Body of pancreas (tissue), 4 donors: Measurements from ENCODE around the gene PVALB. TPM values are rescaled to one million over a fixed set of nuclear protein-coding genes. Genes with fewer than 3 reads are reported as not detected.

ENCODE experiments used
- ATAC-seq: fragments of 150-250 bp; one replicate; pipeline ENCODE4 v1.9.1; 2016
- DNase-seq, 4 donors: peaks; one replicate each; pipeline ENCODE4 v3.0.0-alpha.2; 2019
- H3K27ac ChIP-seq, 4 donors: fragments of 200-600 bp; sonication (generic); 1 replicate in 3 of 4; 2 replicates in 1 of 4; pipeline versions ENCODE4 v1.5.1 to v1.6.1; 2016 to 2019; ENCODE audit warnings: mild to moderate bottlenecking in 1 of 4, mixed read lengths in 1 of 4, moderate library complexity in 1 of 4
- H3K27me3 ChIP-seq, 2 donors: fragments of 200-600 bp; sonication (generic); one replicate each; pipeline ENCODE4 v1.6.0; 2016; ENCODE audit warnings: mild to moderate bottlenecking in 1 of 2
- H3K36me3 ChIP-seq, 2 donors: fragments of 200-600 bp; sonication (generic); replicated peaks in 1 of 2; 2 replicates each; pipeline ENCODE4 v1.5.1; 2016; ENCODE audit warnings: low read depth in 2 of 2; ENCODE audit not compliant: insufficient read depth in 1 of 2
- H3K4me1 ChIP-seq: fragments of 200-600 bp; sonication (generic); one replicate; pipeline ENCODE4 v1.6.0; 2016
- H3K4me3 ChIP-seq, 2 donors: fragments of 200-600 bp; sonication (generic); 1 replicate in 1 of 2; 2 replicates in 1 of 2; pipeline ENCODE4 v1.5.1; 2016 to 2019
- H3K9me3 ChIP-seq, 3 donors: fragments of 200-600 bp; sonication (generic); 1 replicate in 2 of 3; 2 replicates in 1 of 3; pipeline ENCODE4 v1.5.1; 2016
- CTCF ChIP-seq, 7 experiments: fragments of 450-650 bp in 4 of 7; fragments of 200-600 bp in 3 of 7; sonication (generic) in 3 of 7; IDR thresholded peaks; one replicate each; pipeline ENCODE4 v1.5.1; 2016 to 2019; ENCODE audit warnings: antibody characterized with exemption in 7 of 7
- POLR2A ChIP-seq, 3 donors: fragments of 450-650 bp; IDR thresholded peaks; one replicate each; pipeline ENCODE4 v1.6.1; 2016; ENCODE audit warnings: antibody characterized with exemption in 3 of 3, mild to moderate bottlenecking in 2 of 3
- WGBS, 2 donors: methylation state at CpG; one replicate each; pipeline ENCODE4 v1.1.5; 2017; 5-methylcytosine and 5-hydroxymethylcytosine counted together
- intact Hi-C: fragments of 100-400 bp; cut with DNase I; formaldehyde crosslinking; loops from one replicate; pipeline ENCODE4 v1.15.1; 2023
- total RNA-seq, 2 donors: library from RNA; depleted of rRNA; stranded (reverse); fragments of >200 nt; gene quantifications; one replicate each; pipeline ENCODE4 v1.1.0, GENCODE V29; 2016

PVALB gene
- total RNA-seq, 2 donors from 2014 or later: not detected

- Histone ChIP-seq H3K9me3 (no peaks in the 10 kb centered on the region), H3K27me3 (no peaks in the 10 kb centered on the region), H3K4me1 (no peaks in the 10 kb centered on the region), H3K36me3 (no peaks in the 10 kb centered on the region), H3K4me3 (no peak overlapping the region), H3K27ac (no peak overlapping the region)
- DNase-seq (no peak), ATAC-seq (no peak)
- TF ChIP-seq CTCF (IDR thresholded peaks at IDR 0.05) (no peak), POLR2A (IDR thresholded peaks at IDR 0.05) (no peak)
- intact Hi-C loops: no loop called here
- 62 to 70% methylated on average over 13 to 14 of the region's 14 CpGs for WGBS, 2 donors
These were observed 33.2 kb upstream of the PVALB start for GRCh38 chr22:36850056-36850455.

- Histone ChIP-seq H3K4me3 (no peak overlapping the region), H3K36me3 (no peaks in the 10 kb centered on the region), H3K27ac (no peak overlapping the region), H3K4me1 (no peaks in the 10 kb centered on the region), H3K9me3 (no peaks in the 10 kb centered on the region), H3K27me3 (no peaks in the 10 kb centered on the region)
- ATAC-seq: no peak
- no peak for TF ChIP-seq CTCF (IDR thresholded peaks at IDR 0.05)
- TF ChIP-seq POLR2A (IDR thresholded peaks at IDR 0.05): no peak
- 36 to 41% methylated on average over 6 of the region's 6 CpGs for WGBS, 2 donors
- no peak for DNase-seq
- intact Hi-C loops: no loop called here
These were observed 30.1 kb upstream of the PVALB start for GRCh38 chr22:36846949-36847348.

GRCh38 chr22:36846271-36846670 is 29.4 kb upstream of the PVALB start:
- WGBS, 2 donors: 64 to 65% methylated on average over 5 of the region's 5 CpGs
- H3K27me3 ChIP-seq: no peaks in the 10 kb centered on the region

GRCh38 chr22:36840106-36840505 is 23.3 kb upstream of the PVALB start:
- Histone ChIP-seq H3K4me3 (no peak overlapping the region), H3K9me3 (no peaks in the 10 kb centered on the region), H3K27me3 (no peaks in the 10 kb centered on the region), H3K27ac (no peak overlapping the region), H3K36me3 (no peaks in the 10 kb centered on the region), H3K4me1 (no peaks in the 10 kb centered on the region)
- DNase-seq (no peak), ATAC-seq (no peak)
- intact Hi-C loops: no loop called here
- WGBS, 2 donors: 70 to 74% methylated on average over 8 of the region's 8 CpGs
- TF ChIP-seq POLR2A (IDR thresholded peaks at IDR 0.05) (no peak), CTCF (IDR thresholded peaks at IDR 0.05) (no peak)

More at GRCh38 chr22:36846271-36846670, 29.4 kb upstream of the PVALB start:
- Histone ChIP-seq H3K27ac (no peak overlapping the region), H3K4me1 (no peaks in the 10 kb centered on the region), H3K9me3 (no peaks in the 10 kb centered on the region), H3K36me3 (no peaks in the 10 kb centered on the region), H3K4me3 (no peak overlapping the region)
- DNase-seq (no peak), ATAC-seq (no peak)
- intact Hi-C loops: no loop called here
- TF ChIP-seq POLR2A (IDR thresholded peaks at IDR 0.05) (no peak), CTCF (IDR thresholded peaks at IDR 0.05) (no peak)

GRCh38 chr22:36839356-36840073 is 22.7 kb upstream of the PVALB start:
- Histone ChIP-seq H3K27me3 (no peaks in the 10 kb centered on the region), H3K27ac (no peak overlapping the region), H3K36me3 (no peaks in the 10 kb centered on the region), H3K9me3 (no peaks in the 10 kb centered on the region), H3K4me3 (no peak overlapping the region), H3K4me1 (no peaks in the 10 kb centered on the region)
- 65 to 69% methylated on average over 10 of the region's 10 CpGs for WGBS, 2 donors
- ATAC-seq (no peak), DNase-seq (no peak)
- TF ChIP-seq POLR2A (IDR thresholded peaks at IDR 0.05) (no peak), CTCF (IDR thresholded peaks at IDR 0.05) (no peak)
- intact Hi-C loops: no loop called here
